ENCODE measurements around the gene ARSI. TPM values are rescaled to one million over a fixed set of nuclear protein-coding genes. Genes with fewer than 3 reads are reported as not detected.

Gene ARSI
- total RNA-seq, 1 experiment from 2014 or later = 0.71 TPM

GRCh38 chr5:150309101-150309885 lies 6.6 kb upstream of the ARSI start:
- H3K4me1 Mint-ChIP-seq (ENCODE audit: low read depth, unreplicated experiment) = peaks cover 45% of the 10 kb centered on the region
- no peak for TF ChIP-seq CTCF (IDR thresholded peaks at IDR 0.05; ENCODE audit: unreplicated experiment)

GRCh38 chr5:150307617-150308426 lies 5.1 kb upstream of the ARSI start:
- intact Hi-C loops (cut with micrococcal nuclease; ENCODE audit: unreplicated experiment) = no loop called here
- no peaks in the 10 kb centered on the region for H3K9me3 Mint-ChIP-seq (ENCODE audit: low read depth, unreplicated experiment)
- H3K4me1 Mint-ChIP-seq (ENCODE audit: low read depth, unreplicated experiment) = peaks cover 45% of the 10 kb centered on the region

More at GRCh38 chr5:150309101-150309885, 6.6 kb upstream of the ARSI start:
- no TSS peak for BruUV-seq (replicated peaks)
- DNase-seq = no peak
- intact Hi-C loops (cut with micrococcal nuclease; ENCODE audit: unreplicated experiment) = no loop called here
- H3K36me3 Mint-ChIP-seq (ENCODE audit: insufficient read depth, unreplicated experiment) = no peaks in the 10 kb centered on the region
- CTCF ChIA-PET = interaction anchor here (0.8 kb wide), 1 partner anchor 58 kb away, joined by 3 read pairs; no protein-coding TSS in a partner anchor
- peak overlapping the region; percentile 14 for H3K27ac Mint-ChIP-seq (ENCODE audit: unreplicated experiment)
- no peak overlapping the region for H3K4me3 Mint-ChIP-seq (ENCODE audit: low read depth, unreplicated experiment)
- no peaks in the 10 kb centered on the region for H3K9me3 Mint-ChIP-seq (ENCODE audit: low read depth, unreplicated experiment)
- no peaks in the 10 kb centered on the region for H3K27me3 Mint-ChIP-seq (ENCODE audit: unreplicated experiment)

GRCh38 chr5:150306775-150307174 lies 4.1 kb upstream of the ARSI start:
- Mint-ChIP-seq H3K4me3 (ENCODE audit: low read depth, unreplicated experiment) (no peak overlapping the region), H3K9me3 (ENCODE audit: low read depth, unreplicated experiment) (no peaks in the 10 kb centered on the region), H3K27ac (ENCODE audit: unreplicated experiment) (no peak overlapping the region), H3K4me1 (ENCODE audit: low read depth, unreplicated experiment) (peaks cover 45% of the 10 kb centered on the region), H3K27me3 (ENCODE audit: unreplicated experiment) (no peaks in the 10 kb centered on the region), H3K36me3 (ENCODE audit: insufficient read depth, unreplicated experiment) (peaks cover 6% of the 10 kb centered on the region)
- DNase-seq = no peak
- CTCF ChIA-PET = no interaction called here
- intact Hi-C loops (cut with micrococcal nuclease; ENCODE audit: unreplicated experiment) = no loop called here
- no TSS peak for BruUV-seq (replicated peaks)
- no peak for TF ChIP-seq CTCF (IDR thresholded peaks at IDR 0.05; ENCODE audit: unreplicated experiment)

More at GRCh38 chr5:150307617-150308426, 5.1 kb upstream of the ARSI start:
- peak; percentile 40 for DNase-seq
- CTCF ChIA-PET = interaction anchor here (1.0 to 1.4 kb wide), 2 partner anchors 9 to 17 kb away, joined by 3 read pairs; no protein-coding TSS in a partner anchor
- Mint-ChIP-seq H3K4me3 (ENCODE audit: low read depth, unreplicated experiment) (no peak overlapping the region), H3K36me3 (ENCODE audit: insufficient read depth, unreplicated experiment) (peaks cover under 1% of the 10 kb centered on the region), H3K27ac (ENCODE audit: unreplicated experiment) (no peak overlapping the region), H3K27me3 (ENCODE audit: unreplicated experiment) (no peaks in the 10 kb centered on the region)
- no peak for TF ChIP-seq CTCF (IDR thresholded peaks at IDR 0.05; ENCODE audit: unreplicated experiment)
- BruUV-seq (replicated peaks) = no TSS peak

- CTCF ChIA-PET = interaction anchor here (0.7 kb wide), 1 partner anchor 1477 kb away, joined by 3 read pairs; no protein-coding TSS in a partner anchor
- no peaks in the 10 kb centered on the region for H3K9me3 Mint-ChIP-seq (ENCODE audit: low read depth, unreplicated experiment)
- H3K4me1 Mint-ChIP-seq (ENCODE audit: low read depth, unreplicated experiment) = peaks cover 37% of the 10 kb centered on the region
- TF ChIP-seq CTCF (IDR thresholded peaks at IDR 0.05; ENCODE audit: unreplicated experiment) = no peak
- BruUV-seq (replicated peaks) = no TSS peak
- intact Hi-C loops (cut with micrococcal nuclease; ENCODE audit: unreplicated experiment) = no loop called here
- no peak overlapping the region for H3K4me3 Mint-ChIP-seq (ENCODE audit: low read depth, unreplicated experiment)
- no peaks in the 10 kb centered on the region for H3K27me3 Mint-ChIP-seq (ENCODE audit: unreplicated experiment)
- peak overlapping the region; percentile 5 for H3K27ac Mint-ChIP-seq (ENCODE audit: unreplicated experiment)
- DNase-seq = no peak
- peaks cover 6% of the 10 kb centered on the region for H3K36me3 Mint-ChIP-seq (ENCODE audit: insufficient read depth, unreplicated experiment)
Observed at GRCh38 chr5:150305557-150305956, 2.9 kb upstream of the ARSI start.
